ENCODE data around the gene SYNRG.

SYNRG gene

DNA sequence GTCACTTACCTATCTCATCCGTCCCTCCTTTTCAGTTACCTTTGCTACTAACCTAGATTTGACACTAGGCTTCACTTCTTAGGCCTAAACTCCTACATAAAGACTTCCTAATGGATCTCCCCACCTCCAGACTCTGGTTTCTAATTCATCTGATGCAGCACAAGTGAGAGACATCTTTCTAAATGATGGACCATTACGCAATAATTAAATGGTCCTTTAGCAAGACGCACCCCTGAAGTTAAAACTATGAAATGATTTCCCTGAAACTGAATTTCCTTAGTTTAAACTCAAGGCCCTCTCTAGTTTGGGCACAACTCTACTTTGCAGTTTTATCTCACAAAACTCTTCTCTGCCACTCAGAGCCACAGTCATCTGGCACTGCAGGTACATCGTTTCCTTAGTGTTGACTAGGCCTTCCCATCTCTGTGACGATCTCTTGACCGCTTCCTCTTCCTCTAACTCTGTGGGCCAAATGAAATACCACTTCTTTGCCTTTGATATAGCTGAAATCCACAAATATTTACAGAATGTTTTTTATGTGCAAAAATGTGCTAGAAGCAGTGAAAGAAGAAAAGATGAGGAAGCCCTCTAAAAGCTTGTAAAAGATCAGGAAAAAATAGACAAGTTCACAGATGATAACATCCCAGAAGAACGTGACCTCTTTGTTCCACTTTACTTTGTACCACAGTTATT, 3.3 kb downstream of the SYNRG start:
- DNase-seq (ENCODE audit: low spot score) = no peak

DNA sequence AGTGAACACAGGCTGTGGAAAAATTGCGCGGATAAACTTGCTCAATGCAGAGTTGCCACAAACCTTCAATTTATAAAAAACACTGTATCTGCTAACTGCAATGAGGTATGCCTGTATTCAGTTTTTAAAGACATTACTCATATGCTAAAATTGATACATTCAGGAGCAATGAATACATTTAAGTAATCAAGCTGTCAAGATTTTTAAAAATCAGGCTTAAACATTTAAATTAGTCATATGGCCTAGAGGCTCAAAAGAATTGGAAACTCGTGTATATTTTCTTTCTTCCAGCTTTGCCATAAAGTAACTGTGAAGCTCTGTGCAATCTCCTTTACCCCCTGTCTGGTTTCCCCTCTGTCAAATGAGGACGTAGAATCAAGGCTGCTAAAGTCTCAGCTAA, 4.1 kb downstream of the SYNRG start:
- no peak for DNase-seq (ENCODE audit: low spot score)

DNA sequence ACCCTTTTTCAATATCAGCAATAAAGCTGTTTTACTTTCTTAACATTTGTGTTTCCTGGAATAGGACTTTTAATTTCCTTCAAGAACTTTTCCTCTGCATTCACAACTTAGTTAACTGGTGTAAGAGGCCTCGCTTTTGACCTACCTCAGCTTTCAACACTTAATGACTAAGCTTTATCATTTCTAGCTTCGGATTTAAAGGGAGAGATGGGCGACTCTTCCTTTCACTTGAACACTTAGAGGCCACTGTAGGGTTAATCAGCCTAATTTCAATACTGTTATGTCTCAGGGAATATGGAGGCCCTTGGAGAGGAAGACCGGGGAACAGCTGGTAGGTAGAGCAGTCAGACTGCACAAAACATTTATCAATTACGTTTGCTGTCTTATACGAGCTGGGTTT, 4.7 kb downstream of the SYNRG start:
- DNase-seq (ENCODE audit: low spot score) = no peak

DNA sequence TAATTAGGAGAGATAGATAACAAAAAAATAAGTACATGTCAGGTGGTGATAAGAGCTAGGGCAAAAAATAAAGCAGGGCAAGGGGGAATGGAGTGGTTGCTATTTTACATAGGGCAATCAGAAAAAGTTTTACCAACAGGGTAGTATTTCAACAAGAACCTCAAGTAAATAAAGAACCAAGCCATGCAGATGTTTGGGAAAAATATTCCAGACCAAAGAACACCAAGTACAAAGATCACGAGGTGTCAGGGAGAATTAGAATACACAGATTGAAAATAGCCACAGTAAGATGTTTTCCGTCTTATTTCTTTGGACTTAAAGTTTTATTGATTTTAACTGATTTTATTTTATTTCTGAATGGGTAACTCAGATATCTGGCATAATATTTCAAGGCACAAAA, 11.1 kb downstream of the SYNRG start:
- no peak for DNase-seq (ENCODE audit: low spot score)

DNA sequence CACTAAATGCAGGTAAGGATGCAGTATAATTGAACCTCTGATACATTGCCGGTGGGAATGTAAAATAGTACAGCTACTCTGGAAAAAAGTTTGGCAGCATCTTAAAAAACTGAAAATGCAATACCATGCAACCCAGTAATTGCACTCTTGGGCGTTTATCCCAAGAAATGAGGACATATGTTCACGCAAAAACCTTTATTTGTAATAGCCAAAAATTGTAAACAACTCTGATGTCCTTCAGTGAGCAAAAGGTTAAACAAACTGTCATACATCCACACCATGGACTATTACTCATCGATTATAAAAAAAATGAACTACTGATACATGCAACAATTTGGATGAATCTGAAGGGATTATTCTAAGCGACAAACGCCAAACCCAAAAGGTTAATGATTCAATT, 16.9 kb downstream of the SYNRG start:
- DNase-seq (ENCODE audit: low spot score) = no peak

DNA sequence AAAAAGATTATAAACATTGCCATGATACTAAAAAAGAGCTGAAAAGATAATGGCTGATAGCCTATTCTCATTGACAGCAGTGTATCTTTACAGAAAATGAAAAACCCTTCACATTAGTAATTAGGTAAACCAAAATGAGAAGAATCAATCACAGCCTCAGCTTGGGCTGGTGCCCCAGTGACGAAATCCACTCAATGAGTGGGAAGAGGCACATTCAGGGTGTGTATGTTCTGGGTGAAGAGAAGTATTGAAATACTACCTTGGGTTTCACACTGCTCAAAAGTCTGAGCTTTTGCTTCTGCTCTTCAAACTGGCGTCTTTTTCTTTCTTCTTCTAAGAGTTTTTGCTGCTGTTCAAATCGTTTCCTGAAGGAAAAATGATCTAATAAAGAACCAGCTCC, 24.2 kb downstream of the SYNRG start:
- DNase-seq (ENCODE audit: low spot score) = no peak

DNA sequence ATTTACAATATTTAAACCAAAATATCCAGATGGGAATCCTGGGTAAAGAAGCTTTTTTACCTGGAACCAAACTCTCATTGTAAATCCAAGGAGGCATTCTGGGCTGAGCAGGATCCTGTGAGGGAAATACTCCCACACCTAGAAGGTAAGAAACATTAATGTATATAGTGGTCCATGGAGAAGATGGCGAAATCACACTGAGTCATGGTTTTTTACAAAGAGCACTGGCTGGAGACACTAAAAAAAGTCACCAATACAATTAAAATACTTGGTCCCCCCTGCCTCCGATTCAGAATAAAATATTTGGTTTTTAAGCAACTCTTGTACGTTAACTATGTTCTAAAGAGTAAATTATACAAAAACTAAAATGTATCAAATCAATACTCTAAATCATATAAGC, 32.9 kb downstream of the SYNRG start:
- no peak for DNase-seq (ENCODE audit: low spot score)

DNA sequence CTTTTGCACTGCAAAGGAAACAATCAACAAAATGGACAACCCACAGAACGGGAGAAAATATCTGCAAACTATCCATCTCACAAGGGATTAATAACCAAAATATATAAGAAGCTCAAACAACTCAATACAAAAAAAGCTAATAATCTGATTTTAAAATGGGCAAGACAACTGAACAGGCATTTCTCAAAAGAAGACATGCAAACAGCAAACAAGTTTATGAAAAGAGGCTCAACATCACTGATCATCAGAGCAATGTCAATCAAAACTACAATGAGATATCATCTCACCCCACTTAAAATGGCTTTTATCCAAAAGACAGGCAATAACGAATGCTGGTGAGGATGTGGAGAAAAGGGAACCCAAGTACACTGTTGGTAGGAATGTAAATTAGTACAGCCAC, 34.8 kb downstream of the SYNRG start:
- DNase-seq (ENCODE audit: low spot score) = no peak

DNA sequence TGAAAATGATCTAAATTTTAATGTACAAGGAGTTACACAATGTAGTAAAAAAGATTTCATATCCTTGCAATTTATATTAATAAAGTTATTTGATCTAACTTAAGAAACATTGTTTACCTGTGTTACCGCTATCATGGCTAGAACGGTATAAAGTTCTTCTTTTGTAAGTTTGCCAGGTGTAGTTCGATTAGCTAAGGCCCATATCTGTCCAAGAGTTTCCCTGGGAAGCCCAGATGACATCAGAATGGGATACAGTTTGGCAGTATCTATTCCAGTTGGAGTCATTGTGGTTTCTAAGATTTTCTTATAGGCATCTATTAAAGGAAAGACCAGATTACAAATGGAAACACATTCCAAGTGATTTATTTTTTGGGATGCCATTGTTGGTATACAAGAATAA, 37.5 kb downstream of the SYNRG start:
- no peak for DNase-seq (ENCODE audit: low spot score)

DNA sequence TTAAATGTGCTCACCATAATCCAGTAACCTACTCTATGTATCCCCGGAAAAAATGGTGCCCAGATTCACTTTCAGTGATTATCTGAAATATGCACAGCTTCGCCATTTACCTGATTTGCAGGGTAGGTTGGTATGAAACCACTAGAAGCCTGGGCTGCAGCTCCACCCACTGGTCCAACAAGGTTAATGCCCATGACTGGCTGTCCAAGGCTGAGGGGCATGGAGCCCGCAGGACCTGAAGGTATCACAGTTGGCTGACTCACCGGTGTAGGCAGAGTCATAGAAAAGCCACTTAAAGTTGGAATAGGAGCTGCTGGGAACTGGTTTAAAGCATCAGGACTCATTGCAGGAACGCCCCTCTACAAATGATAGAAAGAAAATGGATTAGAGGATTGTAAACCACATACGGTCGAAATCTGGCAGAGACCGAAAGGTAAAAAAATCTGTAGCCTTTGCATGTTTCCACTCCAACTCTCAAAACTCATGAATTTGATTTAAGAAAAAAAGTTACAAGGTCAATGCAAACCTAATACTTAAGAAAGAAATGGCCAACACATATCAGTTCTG, 38.6 kb downstream of the SYNRG start:
- peak; percentile 87 for DNase-seq (ENCODE audit: low spot score)

DNA sequence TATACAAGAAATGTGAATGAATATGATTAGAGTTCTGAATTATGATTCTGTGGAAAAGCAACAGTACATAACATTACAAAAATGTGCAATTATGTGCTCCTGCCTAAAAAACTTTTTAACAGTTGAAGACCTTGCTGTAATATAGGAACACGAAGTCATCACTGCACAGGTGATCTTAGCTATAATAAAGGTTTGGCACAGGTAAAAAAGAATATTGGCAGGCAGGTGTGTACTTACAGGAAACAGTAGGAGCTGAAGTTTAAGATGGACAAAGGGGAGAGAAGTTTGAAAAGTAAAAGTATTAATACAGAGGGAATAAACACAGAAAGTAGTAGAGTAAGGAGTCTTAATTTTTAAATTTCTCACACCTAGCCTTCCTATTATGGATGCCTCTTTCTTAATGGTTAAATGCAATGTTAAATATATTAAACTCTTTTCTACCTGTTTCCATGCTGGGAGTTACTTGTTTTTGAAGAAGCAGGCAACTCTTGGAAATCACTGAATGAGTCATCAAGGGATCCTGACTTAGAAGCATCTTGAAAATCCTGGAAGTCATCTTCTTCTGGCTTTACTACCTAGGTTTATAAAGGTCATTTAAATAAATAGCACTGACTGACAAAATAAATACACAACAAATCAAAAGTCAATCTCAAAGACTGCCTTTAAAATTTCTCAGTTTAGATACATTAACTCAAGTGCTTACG, 40.7 kb downstream of the SYNRG start:
- no peak for DNase-seq (ENCODE audit: low spot score)

DNA sequence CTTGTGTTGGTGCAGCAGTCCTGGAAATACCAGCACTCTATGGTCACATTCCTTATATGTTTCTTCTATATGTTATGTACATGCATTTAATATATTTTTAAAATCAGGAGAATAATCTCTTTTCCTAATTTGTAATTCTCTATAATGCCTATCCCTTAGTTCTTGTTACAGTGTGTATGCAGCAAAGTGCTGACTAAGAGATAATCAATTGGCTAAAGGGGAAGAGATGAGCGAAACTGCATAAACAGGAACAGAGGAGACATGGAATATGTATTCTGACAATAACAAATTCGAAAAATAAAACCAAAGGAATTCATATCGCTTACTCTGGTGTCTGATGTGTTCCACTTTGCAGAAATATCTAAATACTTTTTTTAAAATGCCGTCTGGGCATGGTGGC, 41.7 kb downstream of the SYNRG start:
- DNase-seq (ENCODE audit: low spot score) = no peak

DNA sequence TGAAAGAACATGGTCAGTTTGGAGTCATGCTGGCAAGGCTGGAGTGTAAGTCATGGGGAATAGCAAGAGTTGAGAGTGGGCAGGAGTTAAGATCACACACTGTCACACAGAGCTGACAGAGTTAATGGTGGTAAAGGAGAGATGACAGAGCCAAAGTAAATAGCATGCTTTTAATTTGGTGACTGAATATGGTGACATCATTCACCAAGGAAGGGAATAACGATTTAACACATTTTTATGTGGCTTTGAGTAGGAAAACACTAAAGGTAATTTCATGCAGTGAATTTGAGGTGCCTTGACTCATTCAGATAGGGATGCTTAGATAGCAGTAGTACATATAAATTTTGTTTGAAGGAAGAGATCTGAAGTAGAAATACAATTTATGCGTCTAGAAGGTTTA, 42.1 kb downstream of the SYNRG start:
- no peak for DNase-seq (ENCODE audit: low spot score)

DNA sequence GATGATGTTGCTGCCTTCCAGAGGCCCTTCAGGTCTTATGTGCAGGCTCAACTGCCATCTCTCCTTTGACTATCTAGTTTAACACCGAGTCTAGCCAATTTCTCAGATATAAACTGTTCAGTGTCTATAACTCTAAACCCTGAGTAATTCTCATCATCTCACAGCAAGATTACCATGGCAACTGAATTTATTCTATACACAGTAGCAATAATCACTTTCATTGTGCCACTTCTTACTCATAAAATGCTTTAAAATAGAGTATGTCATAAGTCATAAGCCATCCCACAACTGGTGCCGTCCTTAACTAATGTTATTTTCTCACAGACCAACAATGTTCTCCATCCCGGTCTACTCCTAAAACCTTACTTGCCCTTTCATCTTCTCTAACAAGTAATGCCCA, 45.0 kb downstream of the SYNRG start:
- DNase-seq (ENCODE audit: low spot score) = no peak

DNA sequence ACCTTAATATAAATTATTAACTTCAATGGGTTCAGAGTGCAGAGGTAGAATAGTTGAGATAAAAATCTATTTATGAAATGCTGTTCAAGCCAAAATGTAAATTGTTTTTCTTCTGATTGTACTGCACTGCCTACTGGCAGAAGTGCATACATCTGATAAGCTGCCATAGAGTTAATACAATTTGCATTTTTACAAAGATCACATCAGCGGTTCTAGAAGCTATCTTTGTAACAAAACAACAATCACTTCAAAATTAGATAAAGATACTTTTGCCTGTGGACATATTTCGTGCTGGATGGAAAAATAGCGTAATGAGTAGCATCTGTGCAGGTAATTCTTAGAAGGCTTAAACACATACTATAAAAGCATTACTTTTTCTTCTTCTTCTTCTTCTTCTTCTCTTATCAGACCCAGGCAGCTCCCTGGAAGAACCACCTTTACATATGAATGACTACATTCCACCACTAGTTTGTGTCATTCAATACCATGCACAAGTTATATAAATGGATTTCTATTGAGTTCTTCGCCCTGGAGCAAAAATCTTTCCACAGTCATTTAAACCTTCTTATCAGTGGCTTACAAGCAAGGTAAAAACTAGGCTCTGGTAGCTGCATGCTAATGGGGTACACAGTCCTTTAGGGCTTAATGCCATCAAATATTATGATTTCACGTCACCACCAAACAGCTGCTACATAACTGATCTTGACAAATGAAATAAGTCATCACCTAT, 47.0 kb downstream of the SYNRG start:
- no peak for DNase-seq (ENCODE audit: low spot score)

DNA sequence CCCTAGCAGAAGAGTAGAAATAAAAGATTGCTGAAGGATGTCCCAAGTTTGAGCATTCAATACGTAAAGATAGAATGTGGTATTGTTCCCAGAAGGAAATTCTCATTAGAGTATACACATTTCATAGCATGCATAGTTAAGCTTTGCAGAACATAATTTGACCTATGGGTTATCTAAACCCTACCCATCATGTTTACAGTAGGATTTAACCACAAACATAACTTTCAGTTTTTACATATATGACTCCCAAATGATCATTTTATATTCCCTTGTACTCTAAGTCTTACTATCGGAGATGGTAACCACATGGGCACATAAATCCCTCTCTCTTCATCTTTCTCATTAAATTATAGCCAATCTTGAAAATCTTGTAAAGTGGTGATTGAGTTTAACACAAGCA, 50.9 kb downstream of the SYNRG start:
- DNase-seq (ENCODE audit: low spot score) = no peak

DNA sequence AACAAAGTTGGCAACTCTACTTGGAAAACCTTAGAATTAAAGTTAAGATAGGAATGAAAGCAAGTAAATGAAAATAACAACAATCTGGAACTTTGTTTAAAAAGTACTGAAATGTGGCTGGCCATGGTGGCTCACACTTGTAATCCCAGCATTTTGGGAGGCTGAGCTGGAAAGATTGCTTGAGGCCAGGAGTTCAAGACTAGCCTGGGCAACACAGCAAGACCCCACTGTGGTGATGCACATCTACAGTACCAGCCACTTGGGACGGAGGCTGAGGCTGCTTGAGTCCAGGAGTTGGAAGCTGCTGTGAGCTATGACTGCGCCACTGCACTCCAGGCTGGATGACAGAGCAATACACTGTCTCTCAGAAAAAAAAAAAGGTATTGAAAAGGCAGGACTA, 51.7 kb downstream of the SYNRG start:
- DNase-seq (ENCODE audit: low spot score) = no peak

DNA sequence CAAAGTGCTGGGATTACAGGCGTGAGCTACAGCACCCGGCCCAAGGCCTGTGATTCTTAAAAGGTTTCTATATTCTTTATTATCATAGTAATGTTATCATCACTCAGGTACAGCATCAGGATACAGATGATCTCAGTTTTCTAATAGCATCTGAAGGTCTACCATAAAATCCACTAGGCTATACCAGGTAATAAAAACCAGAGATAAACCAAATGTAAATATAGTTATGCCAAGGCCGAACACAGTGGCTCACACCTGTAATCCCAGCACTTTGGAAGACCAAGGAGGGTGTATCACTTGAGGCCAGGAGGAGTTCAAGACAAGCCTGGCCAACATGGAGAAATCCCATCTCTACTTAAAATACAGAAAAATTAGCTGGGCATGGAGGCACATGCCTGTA, 53.8 kb downstream of the SYNRG start:
- DNase-seq (ENCODE audit: low spot score) = no peak

DNA sequence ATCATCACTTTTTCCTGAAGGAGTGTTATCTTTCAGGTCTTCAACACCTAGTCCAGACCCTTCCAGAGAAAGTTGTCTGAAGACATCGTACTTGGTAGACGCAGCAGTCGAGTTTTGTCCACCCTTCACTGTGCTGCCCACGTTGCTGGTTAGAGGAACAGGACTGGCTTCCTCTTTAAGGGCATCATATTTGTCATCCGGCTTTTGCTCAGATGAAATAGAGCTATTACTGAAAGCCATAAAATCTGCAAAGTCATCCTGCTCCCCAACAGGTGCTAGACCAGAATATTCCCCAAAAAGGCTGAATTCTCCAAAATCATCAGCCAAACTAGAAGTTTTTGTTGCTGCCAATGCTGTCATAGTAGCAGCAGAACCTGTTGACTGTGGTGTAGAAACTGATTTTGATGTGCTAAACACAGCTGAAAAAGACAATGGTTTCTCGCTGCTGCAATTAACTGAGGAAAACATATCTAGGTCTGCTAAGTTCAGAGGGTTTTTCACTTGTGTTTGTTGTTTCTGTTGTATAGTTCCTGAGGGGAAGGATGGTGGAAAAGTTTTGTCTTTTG, 55.7 kb downstream of the SYNRG start:
- DNase-seq (ENCODE audit: low spot score) = no peak

DNA sequence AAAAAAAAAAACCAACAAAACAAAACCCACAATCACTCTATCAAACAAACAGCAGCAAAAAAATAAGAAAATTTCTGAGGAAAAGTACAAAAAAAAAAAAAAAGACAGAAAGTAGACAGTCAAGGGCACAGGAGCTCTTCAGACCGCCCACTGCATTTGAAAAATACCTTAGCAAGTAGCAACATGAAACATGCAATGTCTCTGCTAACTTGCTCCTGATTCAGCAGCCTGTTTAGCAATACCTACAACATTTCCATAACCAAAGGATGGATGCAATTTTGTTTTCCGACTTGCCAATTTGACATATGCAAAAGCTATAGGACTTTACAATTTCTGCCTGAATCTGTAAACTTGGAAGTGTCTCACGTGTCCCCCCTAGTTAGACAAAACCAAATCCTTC, 57.4 kb downstream of the SYNRG start:
- no peak for DNase-seq (ENCODE audit: low spot score)

DNA sequence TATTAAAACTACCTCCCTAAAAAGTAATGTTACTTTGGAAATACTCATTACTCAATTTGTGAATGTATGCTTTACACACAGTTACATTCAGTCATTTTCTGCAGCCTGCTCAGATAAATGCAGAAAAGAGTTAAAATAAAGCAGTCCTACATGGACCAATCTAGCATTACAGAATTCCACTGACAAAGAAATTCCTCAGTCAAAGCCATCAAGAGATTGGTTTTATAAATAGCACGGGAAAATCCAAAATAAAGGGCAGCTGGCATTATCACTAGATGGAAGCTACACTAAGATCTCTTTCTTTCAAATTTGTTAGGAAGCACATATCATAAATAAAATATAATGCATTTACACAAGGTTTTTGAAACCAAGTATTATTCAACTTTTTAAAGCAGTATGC, 61.2 kb downstream of the SYNRG start:
- no peak for DNase-seq (ENCODE audit: low spot score)

DNA sequence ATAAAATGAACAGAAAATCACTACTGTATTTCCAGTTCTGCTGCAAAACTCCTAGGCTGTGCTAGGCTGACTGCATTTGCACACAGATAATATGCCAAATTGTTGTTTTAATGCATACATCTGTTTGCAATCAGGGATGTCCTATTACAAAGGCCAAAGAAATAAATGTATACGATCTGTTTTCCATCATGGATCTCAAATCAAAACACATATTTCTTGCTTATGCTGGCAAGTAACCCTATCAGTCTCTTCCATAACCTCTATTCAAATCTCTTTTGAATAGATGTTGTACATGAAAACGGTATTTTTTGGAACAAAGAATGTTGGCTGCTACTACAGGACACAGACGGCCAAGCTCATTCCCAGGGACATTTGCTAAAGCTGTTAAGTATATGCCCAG, 62.9 kb downstream of the SYNRG start:
- DNase-seq (ENCODE audit: low spot score) = no peak

DNA sequence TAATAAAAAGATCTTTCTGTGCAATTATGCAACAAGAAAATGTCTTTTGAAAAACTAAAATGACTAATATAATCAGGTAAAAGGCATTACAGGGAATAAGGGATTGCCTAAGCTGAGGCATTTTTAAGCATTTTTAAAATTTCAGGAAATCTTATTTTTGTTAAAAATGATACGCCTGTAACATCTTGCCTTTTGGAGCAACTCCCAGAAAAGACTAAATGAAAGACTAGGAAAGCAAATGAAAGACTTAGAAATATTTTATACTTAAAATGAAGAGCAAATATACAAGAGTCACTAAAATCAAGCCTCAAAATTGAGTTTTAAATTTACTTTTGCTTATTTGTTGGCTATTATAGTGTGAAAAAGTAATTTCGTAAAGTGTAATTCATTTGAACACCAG, 63.7 kb downstream of the SYNRG start:
- no peak for DNase-seq (ENCODE audit: low spot score)
